ENCODE results near the gene NEDD9.

The NEDD9 gene

DNA sequence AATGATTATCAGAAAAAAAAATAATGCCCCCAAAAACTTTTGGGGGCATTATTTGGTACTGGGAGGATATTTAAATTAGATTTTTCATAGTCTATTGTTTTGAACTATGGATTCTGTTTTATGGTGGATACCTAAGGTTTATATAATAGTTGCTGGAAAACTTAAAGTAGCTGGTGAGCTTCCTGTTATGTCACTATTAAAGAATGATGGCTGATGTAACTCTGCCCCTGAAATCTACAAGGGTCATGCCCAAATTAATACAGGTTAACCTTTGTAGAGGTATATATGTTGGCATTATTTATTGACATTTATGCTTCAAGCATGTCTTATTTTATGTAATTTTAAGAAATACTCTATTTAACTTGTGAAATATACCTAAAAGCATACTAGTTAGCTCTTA lies 95.7 kb downstream of the NEDD9 start:
- H3K4me1 ChIP-seq (ENCODE audit: insufficient read depth, low read length), result no peaks in the 10 kb centered on the region
- no peak overlapping the region for H2AFZ ChIP-seq (ENCODE audit: low read depth, low read length)
- peaks cover 2% of the 10 kb centered on the region for H3K9me3 ChIP-seq (ENCODE audit: low read length)
- H3K4me3 ChIP-seq (ENCODE audit: low read length), result no peak overlapping the region
- no peaks in the 10 kb centered on the region for H3K27me3 ChIP-seq (ENCODE audit: insufficient read depth, low read length)
- H3K36me3 ChIP-seq (ENCODE audit: insufficient read depth, low read length), result peaks cover 17% of the 10 kb centered on the region
